Ovary (tissue), 9 donors: ENCODE results near the gene RAET1L. TPM values are rescaled to one million over a fixed set of nuclear protein-coding genes. Genes with fewer than 3 reads are reported as not detected.
A peak's percentile ranks its signal among the peaks of the same experiment; 100 is the strongest.
"Not testable (repeated sequence)": the region's sequence is repeated elsewhere in the genome, so short reads cannot be mapped to it uniquely, and the experiment has no call there.

ENCODE experiments used
- DNase-seq, 5 donors: peaks; one replicate each; pipeline ENCODE4 v3.0.0-alpha.2; 2019 to 2020
- H3K27ac ChIP-seq, 2 donors: fragments of 200-600 bp; one replicate each; pipeline versions ENCODE4 v1.5.1 to v1.8.0; 2019 to 2022
- H3K27me3 ChIP-seq: fragments of 200-600 bp; one replicate; pipeline ENCODE4 v1.8.0; 2022
- H3K36me3 ChIP-seq: fragments of 200-600 bp; sonication (generic); one replicate; pipeline ENCODE4 v1.5.1; 2019
- H3K4me1 ChIP-seq: one replicate; pipeline ENCODE4 v1.8.1; 2013; ENCODE audit warnings: mild to moderate bottlenecking, moderate library complexity; ENCODE audit not compliant: insufficient read depth
- H3K4me3 ChIP-seq: fragments of 200-600 bp; sonication (generic); one replicate; pipeline ENCODE4 v1.5.1; 2017
- H3K9me3 ChIP-seq, 2 donors: fragments of 200-600 bp in 1 of 2; sonication (generic) in 1 of 2; one replicate each; pipeline versions ENCODE4 v1.5.1 to v1.8.1; 2013 to 2019; ENCODE audit warnings: mild to moderate bottlenecking in 1 of 2, moderate library complexity in 1 of 2
- EP300 ChIP-seq: sonication (generic); formaldehyde crosslinking; IDR thresholded peaks from one replicate; pipeline ENCODE4 v1.6.1; 2017; ENCODE audit warnings: antibody characterized with exemption
- POLR2A ChIP-seq: fragments of 450-650 bp; IDR thresholded peaks from one replicate; pipeline ENCODE4 v1.6.1; 2017; ENCODE audit warnings: antibody characterized with exemption, mild to moderate bottlenecking, moderate library complexity
- WGBS, 3 donors: extraction: QIAGEN DNeasy Blood & Tissue Kit in 1 of 3; methylation state at CpG; one replicate each; pipeline versions ENCODE4 v1.1.5 to v1.1.7; 2013 to 2017; 5-methylcytosine and 5-hydroxymethylcytosine counted together
- intact Hi-C, 4 donors: fragments of 100-400 bp; cut with DNase I; formaldehyde crosslinking; loops; one replicate each; pipeline versions ENCODE4 v1.11.0 to v1.15.1; 2022 to 2023
- polyA plus RNA-seq, 2 donors: library from polyadenylated mRNA; stranded (reverse); fragments of 200-250 nt in 1 of 2; fragments of 350-450 nt in 1 of 2; fragmentation: Illumina TruSeq in 1 of 2; extraction: RNeasy Lipid Tissue Mini Kit (QIAGEN cat#74804) in 1 of 2; gene quantifications; one replicate each; pipeline ENCODE4 v1.2.3, GENCODE V29; 2013 to 2014
- total RNA-seq, 7 donors: library from RNA; depleted of rRNA in 2 of 7; stranded (reverse); fragments of >200 nt in 2 of 7; fragmentation: NEBNext Ultra II Directional in 3 of 7; extraction: Animal tissue kit (Norgen Biotek cat#: 25700) in 3 of 7; gene quantifications; one replicate each; pipeline versions ENCODE4 v1.1.0 to v1.2.4, GENCODE V29; 2016 to 2023
- TF ChIP-seq, protein P1 (sequence below), 3 donors: fragments of 450-650 bp in 2 of 3; fragments of 200-600 bp in 1 of 3; IDR thresholded peaks; one replicate each; pipeline versions ENCODE4 v1.5.1 to v1.8.0; 2016 to 2022; ENCODE audit warnings: antibody characterized with exemption in 3 of 3, mild to moderate bottlenecking in 1 of 3
- donor health status: DM: no; HTN: no; CAD: no; lungs with moderate emphysema.
- donor health status: DM: no; HTN: no; CAD: no.
- donor health status: Bipolar disorder and iron deficiency.
- donor health status: DM: yes; HTN: yes; CAD: no.
- donor health status: DM: no; HTN: no; CAD: no.
- donor health status: DM: yes; HTN: yes; CAD: no.

RAET1L gene
- total and polyA plus RNA-seq, 9 donors: not detected

DNA sequence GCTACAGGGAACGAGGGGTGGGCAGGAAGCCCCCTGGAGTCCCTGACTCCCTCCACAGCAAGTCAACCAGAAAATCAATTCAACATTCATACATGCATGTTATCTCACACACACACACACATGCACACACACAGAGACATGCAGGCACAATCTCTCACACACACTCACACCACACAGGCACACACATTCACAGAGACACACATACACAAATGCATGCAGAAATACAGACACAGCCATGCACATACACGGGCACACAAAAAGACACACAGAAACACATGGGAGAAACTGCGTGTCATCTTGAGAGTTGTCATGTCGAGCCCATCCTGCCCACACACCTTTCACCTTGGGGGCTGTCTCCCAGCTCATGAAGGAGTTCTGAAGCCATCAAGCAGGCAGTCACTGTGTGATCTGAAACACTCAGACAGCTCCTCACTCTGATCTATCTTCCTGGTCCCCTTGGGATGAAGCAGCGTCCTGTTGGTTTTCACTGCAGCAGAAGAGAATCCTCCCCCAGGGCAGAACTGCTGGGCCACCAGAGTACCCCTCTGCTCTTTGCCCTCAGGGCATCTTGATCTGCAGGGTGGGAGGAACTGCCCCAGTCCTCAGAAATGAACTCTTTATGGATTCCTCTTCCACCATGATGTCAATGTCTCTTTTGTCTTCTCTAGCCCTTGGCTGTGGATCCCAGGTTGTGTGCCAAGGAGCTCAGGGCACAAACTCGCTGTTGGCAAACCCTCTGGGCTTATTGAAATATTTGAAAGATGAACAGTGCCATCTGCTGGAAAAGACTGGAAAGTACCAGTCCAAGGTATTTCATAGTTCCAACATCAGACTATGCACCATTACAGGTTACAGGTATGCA, 8.8 kb downstream of the RAET1L start:
- DNase-seq: peak in 3 of 5 donors; percentile 39 to 46 (median 42)
- no peaks in the 10 kb centered on the region for H3K4me1 ChIP-seq
- no peaks in the 10 kb centered on the region for H3K36me3 ChIP-seq
- no peak overlapping the region for H3K4me3 ChIP-seq
- no peaks in the 10 kb centered on the region for H3K27me3 ChIP-seq
- no peaks in the 10 kb centered on the region for H3K9me3 ChIP-seq
- intact Hi-C loops: loop anchor here in 3 of 4 donors (2.0 to 10.0 kb wide), 4 partner anchors 78 to 182 kb away; no protein-coding TSS in a partner anchor
- TF ChIP-seq EP300: no peak
- no peak for TF ChIP-seq POLR2A
- TF ChIP-seq, protein P1, sequence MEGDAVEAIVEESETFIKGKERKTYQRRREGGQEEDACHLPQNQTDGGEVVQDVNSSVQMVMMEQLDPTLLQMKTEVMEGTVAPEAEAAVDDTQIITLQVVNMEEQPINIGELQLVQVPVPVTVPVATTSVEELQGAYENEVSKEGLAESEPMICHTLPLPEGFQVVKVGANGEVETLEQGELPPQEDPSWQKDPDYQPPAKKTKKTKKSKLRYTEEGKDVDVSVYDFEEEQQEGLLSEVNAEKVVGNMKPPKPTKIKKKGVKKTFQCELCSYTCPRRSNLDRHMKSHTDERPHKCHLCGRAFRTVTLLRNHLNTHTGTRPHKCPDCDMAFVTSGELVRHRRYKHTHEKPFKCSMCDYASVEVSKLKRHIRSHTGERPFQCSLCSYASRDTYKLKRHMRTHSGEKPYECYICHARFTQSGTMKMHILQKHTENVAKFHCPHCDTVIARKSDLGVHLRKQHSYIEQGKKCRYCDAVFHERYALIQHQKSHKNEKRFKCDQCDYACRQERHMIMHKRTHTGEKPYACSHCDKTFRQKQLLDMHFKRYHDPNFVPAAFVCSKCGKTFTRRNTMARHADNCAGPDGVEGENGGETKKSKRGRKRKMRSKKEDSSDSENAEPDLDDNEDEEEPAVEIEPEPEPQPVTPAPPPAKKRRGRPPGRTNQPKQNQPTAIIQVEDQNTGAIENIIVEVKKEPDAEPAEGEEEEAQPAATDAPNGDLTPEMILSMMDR (IDR thresholded peaks at IDR 0.05): peak; percentile 39 to 55 (median 53)
- H3K27ac ChIP-seq: no peak overlapping the region
- WGBS, 3 donors: 19 to 27% (median 24%) methylated on average over 6 of the region's 6 CpGs

DNA sequence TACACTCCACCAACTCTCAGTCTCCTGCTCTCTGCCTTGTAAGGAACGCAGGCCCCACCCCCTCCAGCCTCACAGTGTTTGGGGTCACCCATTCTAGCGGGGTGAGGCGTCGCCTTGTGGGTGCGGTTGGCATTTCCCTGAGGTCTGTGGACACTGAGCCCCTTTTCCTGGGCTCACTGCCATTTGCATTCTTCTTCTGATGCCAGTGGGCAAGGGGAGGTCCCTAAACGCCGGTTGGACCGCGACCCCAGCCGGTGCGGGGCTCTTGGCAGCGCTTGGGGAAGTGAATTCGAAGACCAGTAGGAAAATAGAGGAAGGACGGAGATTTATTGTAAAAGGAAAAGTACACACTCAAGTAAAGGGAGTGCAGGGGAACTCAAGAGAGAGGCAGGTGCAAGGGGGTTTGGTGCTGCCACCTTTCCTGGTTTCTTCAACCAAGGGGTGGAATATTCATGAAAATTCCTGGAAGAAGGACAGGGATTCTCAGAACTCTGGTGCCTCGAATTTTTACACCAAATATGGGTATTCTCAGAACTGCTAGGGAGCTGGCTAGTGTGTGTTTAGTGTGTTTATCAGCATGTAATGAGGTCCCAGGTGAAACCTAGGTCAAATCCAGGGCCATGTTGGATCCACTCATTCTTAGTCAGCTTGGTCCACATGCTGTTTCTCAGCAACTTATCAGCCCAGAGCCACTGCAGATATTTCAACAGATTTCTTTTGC, 9.9 kb downstream of the RAET1L start:
- H3K4me3 ChIP-seq, H3K36me3 ChIP-seq, H3K9me3 ChIP-seq, DNase-seq, H3K27me3 ChIP-seq, H3K27ac ChIP-seq, H3K4me1 ChIP-seq: not testable (repeated sequence)
- intact Hi-C loops: loop anchor here in 3 of 4 donors (2.0 to 10.0 kb wide), 4 partner anchors 77 to 181 kb away; no protein-coding TSS in a partner anchor
- WGBS, 3 donors: 5 to 6% (median 5%) methylated on average over 15 of the region's 15 CpGs

DNA sequence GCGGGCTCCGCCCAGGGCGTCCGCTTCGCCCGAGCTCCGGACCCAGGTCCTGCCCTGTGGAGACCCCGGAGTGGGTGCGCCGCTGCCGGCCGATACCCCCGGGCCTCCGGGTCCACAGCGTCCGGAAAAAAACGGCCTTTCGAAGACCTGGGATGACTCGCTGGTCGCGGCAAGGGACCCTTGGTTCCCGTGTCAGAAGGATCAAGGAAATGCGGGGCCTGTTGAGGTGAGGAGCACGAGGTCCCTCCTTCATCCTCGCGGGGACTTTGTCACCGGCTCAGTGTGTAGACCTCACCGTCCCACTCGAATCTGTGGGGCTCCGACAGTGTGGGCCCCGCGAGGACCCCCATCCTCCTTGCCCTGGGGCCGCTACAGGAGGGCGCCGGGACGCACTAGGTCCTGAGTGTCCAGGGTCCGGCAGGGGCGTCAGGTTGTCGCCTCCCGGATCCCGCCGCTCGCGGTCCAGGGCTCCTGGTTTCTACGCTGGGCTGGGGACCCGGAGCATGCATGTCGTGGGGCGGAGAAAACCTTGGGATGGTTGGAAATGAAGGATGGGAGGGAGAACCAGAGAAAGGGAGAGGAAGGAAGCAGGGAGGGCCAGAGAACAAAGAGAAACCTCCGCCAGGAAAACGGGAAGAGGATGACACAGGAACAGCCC, 10.6 kb downstream of the RAET1L start:
- not testable (repeated sequence) for H3K4me1 ChIP-seq, H3K27ac ChIP-seq, DNase-seq, H3K9me3 ChIP-seq, H3K27me3 ChIP-seq, H3K4me3 ChIP-seq, H3K36me3 ChIP-seq
- 4 to 6% methylated on average over 20 to 41 of the region's 50 CpGs; no CpG with 5 or more reads in 1 of the 3 donors for WGBS, 3 donors
- intact Hi-C loops: loop anchor here in 2 of 4 donors (5.0 to 10.0 kb wide), 3 partner anchors 77 to 180 kb away; no protein-coding TSS in a partner anchor

DNA sequence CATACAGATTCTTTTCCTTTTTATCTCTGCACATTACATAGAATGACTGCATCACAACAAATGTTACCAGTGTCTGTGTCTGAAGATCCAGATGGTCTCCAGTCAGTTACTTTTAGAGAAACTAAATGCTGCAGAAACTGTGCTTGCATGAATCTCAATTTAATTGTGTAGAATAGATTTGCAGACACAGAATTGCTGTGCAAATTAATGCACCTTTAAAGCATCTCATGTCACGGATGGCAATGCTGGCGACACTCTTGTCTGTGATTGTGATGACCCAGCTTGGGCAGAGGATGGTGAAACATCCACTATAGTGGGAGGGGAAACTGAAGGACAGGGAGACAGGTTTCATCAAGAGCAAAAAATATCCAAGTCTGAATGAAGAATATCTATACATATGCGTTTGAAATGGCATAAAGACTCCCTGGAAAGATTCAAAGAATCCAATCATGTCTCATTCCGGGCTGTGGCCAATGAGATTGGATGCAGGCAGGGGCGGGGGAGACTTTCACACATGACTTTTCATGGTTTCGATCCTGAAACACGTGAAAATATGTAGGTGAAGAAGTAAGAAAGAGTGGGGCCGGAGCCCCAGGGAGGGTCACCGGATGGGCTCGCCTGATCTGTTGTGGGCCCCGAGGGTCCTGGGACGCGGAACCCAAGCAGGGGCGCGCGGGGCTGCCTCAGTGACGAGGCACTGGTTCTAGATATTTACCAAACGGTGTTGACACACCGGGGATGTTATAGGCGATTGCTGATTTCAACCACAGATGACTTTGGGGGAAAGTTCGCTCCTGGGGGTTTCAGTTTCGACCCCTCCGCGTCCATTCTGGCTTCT, 11.3 kb downstream of the RAET1L start:
- intact Hi-C loops: loop anchor here in 1 of 4 donors (10.0 kb wide), 1 partner anchor 179 kb away; no protein-coding TSS in a partner anchor
- not testable (repeated sequence) for H3K4me3 ChIP-seq, H3K36me3 ChIP-seq, DNase-seq, H3K9me3 ChIP-seq, H3K27me3 ChIP-seq, H3K4me1 ChIP-seq, H3K27ac ChIP-seq
- 8 to 12% (median 11%) methylated on average over 7 to 12 of the region's 24 CpGs for WGBS, 3 donors

DNA sequence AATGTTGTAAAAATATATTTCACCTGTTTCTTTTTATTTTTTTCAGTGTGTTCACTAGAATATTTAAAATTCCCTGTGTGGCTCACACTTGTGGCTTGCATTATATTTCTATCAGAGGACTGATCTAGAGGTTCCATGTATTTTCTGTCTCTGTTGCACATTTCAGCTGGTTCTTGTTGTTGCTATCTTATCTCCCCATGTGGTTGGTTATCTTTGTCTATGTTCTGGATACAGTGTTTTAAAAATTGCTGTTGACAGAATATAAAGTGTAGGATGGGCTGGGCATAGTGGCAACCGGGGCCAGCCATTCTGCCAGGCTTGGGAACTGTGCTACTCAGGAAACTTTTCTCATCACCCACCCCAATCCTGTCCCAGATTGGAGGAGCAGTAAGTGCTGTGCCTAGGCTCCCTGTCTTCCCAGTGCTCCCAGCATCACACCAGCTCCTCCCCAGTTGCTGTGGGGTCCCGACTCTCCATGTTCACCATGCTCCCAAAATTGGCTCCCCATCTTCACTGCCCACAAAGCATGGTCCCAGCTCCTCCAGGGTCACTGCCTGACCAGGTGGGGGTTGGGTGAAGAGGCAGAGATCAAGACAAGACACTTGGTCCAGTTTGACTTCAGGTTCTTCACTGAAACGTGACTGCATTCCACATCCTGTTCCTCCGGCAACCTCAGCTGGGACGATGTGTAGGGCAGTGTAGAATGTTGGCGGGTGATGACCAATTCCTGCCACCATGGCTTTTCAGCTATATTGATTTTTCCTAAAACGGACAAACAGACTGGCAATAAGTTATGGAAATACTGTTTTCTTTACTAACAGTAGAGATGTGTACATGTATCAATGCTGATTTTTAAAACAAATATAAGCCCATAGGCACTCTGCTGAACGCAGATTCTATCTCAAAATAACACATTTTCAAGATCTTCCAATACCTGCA, 12.2 kb downstream of the RAET1L start:
- H3K4me1 ChIP-seq, H3K4me3 ChIP-seq, H3K9me3 ChIP-seq, H3K27me3 ChIP-seq, DNase-seq, H3K27ac ChIP-seq, H3K36me3 ChIP-seq: not testable (repeated sequence)
- 37 to 39% (median 37%) methylated on average over 8 of the region's 8 CpGs for WGBS, 3 donors
- intact Hi-C loops: loop anchor here in 1 of 4 donors (10.0 kb wide), 1 partner anchor 178 kb away; no protein-coding TSS in a partner anchor
